ENCODE results near the gene PHB1. TPM values are rescaled to one million over a fixed set of nuclear protein-coding genes. Genes with fewer than 3 reads are reported as not detected.
"Not testable (repeated sequence)": the region's sequence is repeated elsewhere in the genome, so short reads cannot be mapped to it uniquely, and the experiment has no call there.

Gene PHB1
- total RNA-seq, 1 donor from 2014 or later = 256 TPM

GRCh38 chr17:49390548-49391324 is 23.9 kb downstream of the PHB1 start:
- no peaks in the 10 kb centered on the region for H3K27me3 Mint-ChIP-seq (ENCODE audit: low read depth)
- peaks cover 34% of the 10 kb centered on the region for H3K4me1 Mint-ChIP-seq
- H3K4me3 Mint-ChIP-seq = peak overlapping the region; percentile 29
- TF ChIP-seq CTCF (conservative IDR thresholded peaks at IDR 0.05) = no peak
- H3K36me3 Mint-ChIP-seq (ENCODE audit: low read depth) = no peaks in the 10 kb centered on the region
- H3K27ac Mint-ChIP-seq (ENCODE audit: unreplicated experiment) = peak overlapping the region; percentile 96
- DNase-seq (ENCODE audit: low read depth, low spot score) = no peak
- no peaks in the 10 kb centered on the region for H3K9me3 Mint-ChIP-seq

- not testable (repeated sequence) for H3K27me3 Mint-ChIP-seq (ENCODE audit: low read depth); H3K4me3 Mint-ChIP-seq; DNase-seq (ENCODE audit: low read depth, low spot score); H3K9me3 Mint-ChIP-seq; H3K36me3 Mint-ChIP-seq (ENCODE audit: low read depth)
- Mint-ChIP-seq H3K4me1 (peaks cover 36% of the 10 kb centered on the region), H3K27ac (ENCODE audit: unreplicated experiment) (peak overlapping the region; percentile 2)
These were observed 25.0 kb downstream of the PHB1 start for GRCh38 chr17:49389514-49390347.

DNA sequence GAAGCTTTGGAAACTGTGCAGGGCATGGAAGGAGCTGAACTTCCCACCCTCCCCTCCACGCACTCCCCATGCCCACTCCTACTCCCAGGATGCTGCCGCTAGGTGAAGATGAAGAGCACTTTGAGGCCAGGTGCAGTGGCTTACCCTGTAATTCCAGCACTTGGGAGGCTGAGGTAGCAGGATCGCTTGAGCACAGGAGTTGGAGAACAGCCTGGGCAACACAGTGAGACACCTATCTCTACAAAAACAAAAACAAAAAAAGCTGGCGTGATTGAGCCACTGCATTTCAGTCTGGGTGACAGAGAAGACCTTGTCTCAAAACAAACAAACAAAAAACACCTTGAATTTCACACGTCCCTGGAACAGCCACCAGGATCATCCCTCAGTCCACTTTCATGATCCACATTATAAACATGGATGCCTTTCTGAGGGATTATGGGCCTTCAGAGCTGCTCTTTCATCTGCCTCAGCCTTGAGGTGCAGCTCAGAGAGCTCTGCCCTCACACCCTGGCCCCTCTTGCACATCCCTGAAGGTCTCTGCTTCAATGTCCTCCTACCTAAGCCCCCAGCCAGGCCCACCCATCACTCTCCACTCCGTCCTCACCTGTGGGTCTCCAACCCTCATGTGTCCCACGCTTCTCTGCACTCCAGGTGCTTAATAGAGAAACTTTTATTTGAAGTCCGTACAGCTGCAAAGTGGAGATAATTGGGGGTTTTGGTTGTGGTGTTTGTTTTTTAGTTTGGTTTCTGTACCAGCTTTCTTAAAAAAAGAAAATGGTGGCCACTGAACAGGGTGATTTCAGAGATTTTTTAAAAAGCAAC is 25.8 kb downstream of the PHB1 start:
- peaks cover under 1% of the 10 kb centered on the region for H3K9me3 Mint-ChIP-seq

GRCh38 chr17:49388290-49388640 is 26.4 kb downstream of the PHB1 start:
- Mint-ChIP-seq H3K27ac (ENCODE audit: unreplicated experiment) (no peak overlapping the region), H3K4me3 (no peak overlapping the region), H3K27me3 (ENCODE audit: low read depth) (no peaks in the 10 kb centered on the region), H3K36me3 (ENCODE audit: low read depth) (no peaks in the 10 kb centered on the region), H3K9me3 (peaks cover 3% of the 10 kb centered on the region), H3K4me1 (peaks cover 36% of the 10 kb centered on the region)
- DNase-seq (ENCODE audit: low read depth, low spot score) = no peak
- no peak for TF ChIP-seq CTCF (conservative IDR thresholded peaks at IDR 0.05)

More for the DNA sequence above, 25.8 kb downstream of the PHB1 start:
- no peak overlapping the region for H3K4me3 Mint-ChIP-seq
- no peaks in the 10 kb centered on the region for H3K36me3 Mint-ChIP-seq (ENCODE audit: low read depth)
- TF ChIP-seq CTCF (conservative IDR thresholded peaks at IDR 0.05) = no peak
- H3K27ac Mint-ChIP-seq (ENCODE audit: unreplicated experiment) = no peak overlapping the region
- peaks cover 36% of the 10 kb centered on the region for H3K4me1 Mint-ChIP-seq
- no peaks in the 10 kb centered on the region for H3K27me3 Mint-ChIP-seq (ENCODE audit: low read depth)
- DNase-seq (ENCODE audit: low read depth, low spot score) = no peak

- Mint-ChIP-seq H3K4me3 (no peak overlapping the region), H3K9me3 (peaks cover 3% of the 10 kb centered on the region), H3K27ac (ENCODE audit: unreplicated experiment) (no peak overlapping the region), H3K27me3 (ENCODE audit: low read depth) (no peaks in the 10 kb centered on the region), H3K36me3 (ENCODE audit: low read depth) (no peaks in the 10 kb centered on the region), H3K4me1 (peaks cover 36% of the 10 kb centered on the region)
- DNase-seq (ENCODE audit: low read depth, low spot score) = no peak
- TF ChIP-seq CTCF (conservative IDR thresholded peaks at IDR 0.05) = no peak
These were observed 27.0 kb downstream of the PHB1 start for GRCh38 chr17:49387498-49388289.

Measured in neural crest cell (in vitro differentiated cells).